GM12872 (cell line): Measurements from ENCODE around the gene LINS1.

ENCODE experiments used
- CTCF ChIP-seq: IDR thresholded peaks from 3 replicates; pipeline ENCODE4 v1.5.1; 2011; ENCODE audit warnings: low read depth, mild to moderate bottlenecking, low read length, moderate library complexity; ENCODE audit not compliant: insufficient read depth

LINS1 gene

DNA sequence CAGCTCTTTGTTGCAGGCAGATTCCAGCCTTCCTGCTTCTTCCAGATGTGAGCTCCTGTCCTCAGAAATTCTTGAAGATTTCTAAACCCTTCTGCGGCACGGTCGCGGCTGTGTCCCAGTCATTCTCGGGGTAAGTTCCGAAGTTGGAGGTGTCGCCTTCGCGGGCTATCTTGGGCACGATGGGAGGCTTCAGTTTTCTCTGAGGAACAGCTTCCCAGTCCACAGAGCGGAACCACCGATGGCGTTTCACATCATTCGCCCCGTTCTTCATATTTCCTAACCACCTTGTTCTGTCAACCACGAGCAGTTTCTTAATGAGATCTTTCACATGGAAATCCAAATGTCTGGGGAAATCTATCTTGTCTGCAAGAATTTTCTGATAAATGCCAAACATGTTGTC is 48.5 kb downstream of the LINS1 start:
- TF ChIP-seq CTCF = no peak

GRCh38 chr15:100547961-100548360 is 54.0 kb downstream of the LINS1 start:
- TF ChIP-seq CTCF = no peak

- no peak for TF ChIP-seq CTCF
Observed at GRCh38 chr15:100544946-100545345, 57.0 kb downstream of the LINS1 start.

- no peak for TF ChIP-seq CTCF
Observed at GRCh38 chr15:100544338-100544841, 57.6 kb downstream of the LINS1 start.

DNA sequence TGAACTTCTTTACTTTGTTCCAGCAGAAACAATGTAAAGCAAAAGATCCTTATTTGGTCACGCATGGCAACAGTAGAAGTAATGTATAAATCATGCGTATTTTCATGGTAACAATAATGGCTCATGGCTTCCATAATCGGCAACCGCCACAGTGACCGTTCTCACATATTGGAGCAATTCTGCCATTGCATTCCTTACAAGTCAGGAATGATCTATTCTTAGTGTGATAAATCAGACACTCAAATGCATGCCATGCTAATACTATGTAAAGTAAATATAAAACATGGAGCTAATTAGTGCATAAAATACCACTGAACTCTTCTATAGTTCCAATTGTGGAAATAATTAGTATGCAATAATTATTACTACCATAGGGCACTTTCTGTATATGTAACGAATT is 59.7 kb downstream of the LINS1 start:
- no peak for TF ChIP-seq CTCF

- no peak for TF ChIP-seq CTCF
Observed at GRCh38 chr15:100537331-100537730, 64.7 kb downstream of the LINS1 start.

- TF ChIP-seq CTCF = no peak
Observed at GRCh38 chr15:100536733-100537132, 65.3 kb downstream of the LINS1 start.

DNA sequence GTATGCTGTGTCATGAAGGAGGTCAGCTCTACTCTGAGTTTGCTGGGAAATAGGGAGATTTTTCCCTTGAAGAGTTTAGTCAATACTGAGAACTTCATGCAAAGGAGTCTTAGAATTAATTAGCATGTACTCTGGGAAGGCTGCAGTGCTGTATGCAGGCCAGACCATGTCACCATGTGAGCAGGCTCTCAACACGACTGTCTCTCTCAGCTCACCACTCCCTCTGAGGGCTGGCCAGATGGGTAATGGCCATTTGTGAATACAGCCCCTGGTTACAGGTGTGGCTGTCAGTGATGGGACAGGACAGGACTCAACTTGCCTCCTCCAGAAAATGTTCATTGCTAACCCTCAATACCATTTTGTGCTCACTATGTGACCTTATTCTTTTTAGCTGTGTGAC is 68.1 kb downstream of the LINS1 start:
- TF ChIP-seq CTCF = no peak
